ENCODE measurements around the gene LRTM2.

The LRTM2 gene

GRCh38 chr12:1822699-1823098 is 2.3 kb downstream of the LRTM2 start:
- TF ChIP-seq ZNF664 (tag by site-specific recombination; IDR thresholded peaks at IDR 0.05) (no peak), ZBTB1 (tag by site-specific recombination; IDR thresholded peaks at IDR 0.05) (no peak), ZNF501 (tag by site-specific recombination; IDR thresholded peaks at IDR 0.05) (no peak), ZNF324 (tag by site-specific recombination; IDR thresholded peaks at IDR 0.05) (no peak), ZBTB21 (tag by site-specific recombination; IDR thresholded peaks at IDR 0.05) (no peak), ZFP41 (tag by site-specific recombination; IDR thresholded peaks at IDR 0.05; ENCODE audit: borderline replicate concordance) (no peak), ZNF335 (tag by site-specific recombination; conservative IDR thresholded peaks at IDR 0.05) (no peak), ZNF48 (tag by site-specific recombination; IDR thresholded peaks at IDR 0.05) (no peak), ZNF514 (tag by site-specific recombination; IDR thresholded peaks at IDR 0.05) (no peak), TCF7L2 (IDR thresholded peaks at IDR 0.05; ENCODE audit: borderline replicate concordance, low read depth, low read length) (no peak), TRIM28 (IDR thresholded peaks at IDR 0.05; ENCODE audit: borderline replicate concordance, low read length) (no peak), ZNF600 (tag by site-specific recombination; IDR thresholded peaks at IDR 0.05) (no peak), PRDM10 (tag by site-specific recombination; IDR thresholded peaks at IDR 0.05) (no peak), ZNF555 (tag by site-specific recombination; conservative IDR thresholded peaks at IDR 0.05) (no peak), ZNF23 (tag by site-specific recombination; IDR thresholded peaks at IDR 0.05; ENCODE audit: borderline replicate concordance) (no peak), ZNF175 (tag by site-specific recombination; IDR thresholded peaks at IDR 0.05) (no peak), ZNF747 (tag by site-specific recombination; IDR thresholded peaks at IDR 0.05) (no peak)
- TF ChIP-seq, protein P1, sequence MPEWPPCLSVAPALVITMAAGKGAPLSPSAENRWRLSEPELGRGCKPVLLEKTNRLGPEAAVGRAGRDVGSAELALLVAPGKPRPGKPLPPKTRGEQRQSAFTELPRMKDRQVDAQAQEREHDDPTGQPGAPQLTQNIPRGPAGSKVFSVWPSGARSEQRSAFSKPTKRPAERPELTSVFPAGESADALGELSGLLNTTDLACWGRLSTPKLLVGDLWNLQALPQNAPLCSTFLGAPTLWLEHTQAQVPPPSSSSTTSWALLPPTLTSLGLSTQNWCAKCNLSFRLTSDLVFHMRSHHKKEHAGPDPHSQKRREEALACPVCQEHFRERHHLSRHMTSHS (tag by site-specific recombination; IDR thresholded peaks at IDR 0.05), result no peak
- TF ChIP-seq, protein P2, sequence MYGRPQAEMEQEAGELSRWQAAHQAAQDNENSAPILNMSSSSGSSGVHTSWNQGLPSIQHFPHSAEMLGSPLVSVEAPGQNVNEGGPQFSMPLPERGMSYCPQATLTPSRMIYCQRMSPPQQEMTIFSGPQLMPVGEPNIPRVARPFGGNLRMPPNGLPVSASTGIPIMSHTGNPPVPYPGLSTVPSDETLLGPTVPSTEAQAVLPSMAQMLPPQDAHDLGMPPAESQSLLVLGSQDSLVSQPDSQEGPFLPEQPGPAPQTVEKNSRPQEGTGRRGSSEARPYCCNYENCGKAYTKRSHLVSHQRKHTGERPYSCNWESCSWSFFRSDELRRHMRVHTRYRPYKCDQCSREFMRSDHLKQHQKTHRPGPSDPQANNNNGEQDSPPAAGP (tag by site-specific recombination; IDR thresholded peaks at IDR 0.05), result no peak
- Histone ChIP-seq H3K9me3 (ENCODE audit: control insufficient read depth, insufficient read depth, low read depth, low read length) (no peaks in the 10 kb centered on the region), H3K4me1 (ENCODE audit: control insufficient read depth, insufficient read depth, low read length) (no peaks in the 10 kb centered on the region), H3K4me3 (ENCODE audit: low read depth, low read length) (no peak overlapping the region), H3K27ac (ENCODE audit: extremely low read depth, low read depth, low read length) (no peak overlapping the region), H3K36me3 (ENCODE audit: control insufficient read depth in 2 of 2, insufficient read depth in 1 of 2, low read length in 2 of 2) (no peaks in the 10 kb centered on the region)
- POLR2A ChIA-PET, result no interaction called here
- CTCF ChIA-PET, result interaction anchor here (1.6 kb wide), 1 partner anchor 117 kb away, joined by 5 read pairs; no protein-coding TSS in a partner anchor

DNA sequence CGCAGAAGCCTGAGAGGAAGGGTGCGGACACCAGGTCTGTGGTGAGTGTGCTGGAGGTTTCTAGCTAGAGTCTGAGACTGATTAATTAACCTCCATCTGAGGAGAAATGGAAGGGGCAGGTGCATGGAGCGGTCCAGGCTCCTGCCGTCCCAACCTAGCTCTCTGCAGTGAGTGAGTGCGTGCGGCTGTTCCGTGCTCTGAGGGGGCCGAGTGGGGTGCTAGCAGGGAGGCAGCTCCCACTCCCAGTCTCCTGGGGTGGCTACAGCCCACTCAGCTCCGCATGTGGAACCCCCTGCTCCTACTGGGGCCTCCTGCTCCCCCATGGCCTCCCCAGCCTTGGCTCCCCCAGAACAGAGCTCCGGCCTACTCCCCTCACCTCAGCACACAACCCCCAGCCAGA is 2.9 kb downstream of the LRTM2 start:
- POLR2A ChIA-PET, result no interaction called here
- no peaks in the 10 kb centered on the region for H3K4me1 ChIP-seq (ENCODE audit: control insufficient read depth, insufficient read depth, low read length)
- no peaks in the 10 kb centered on the region for H3K36me3 ChIP-seq (ENCODE audit: control insufficient read depth in 2 of 2, insufficient read depth in 1 of 2, low read length in 2 of 2)
- CTCF ChIA-PET, result interaction anchor here (1.6 kb wide), 1 partner anchor 116 kb away, joined by 5 read pairs; no protein-coding TSS in a partner anchor
- no peak for TF ChIP-seq ZBTB7A (tag by site-specific recombination; IDR thresholded peaks at IDR 0.05; ENCODE audit: low read depth)
- TF ChIP-seq FEZF1 (tag by site-specific recombination; IDR thresholded peaks at IDR 0.05), result no peak
- no peak for TF ChIP-seq ZNF571 (tag by site-specific recombination; IDR thresholded peaks at IDR 0.05)
- TF ChIP-seq, protein P3, sequence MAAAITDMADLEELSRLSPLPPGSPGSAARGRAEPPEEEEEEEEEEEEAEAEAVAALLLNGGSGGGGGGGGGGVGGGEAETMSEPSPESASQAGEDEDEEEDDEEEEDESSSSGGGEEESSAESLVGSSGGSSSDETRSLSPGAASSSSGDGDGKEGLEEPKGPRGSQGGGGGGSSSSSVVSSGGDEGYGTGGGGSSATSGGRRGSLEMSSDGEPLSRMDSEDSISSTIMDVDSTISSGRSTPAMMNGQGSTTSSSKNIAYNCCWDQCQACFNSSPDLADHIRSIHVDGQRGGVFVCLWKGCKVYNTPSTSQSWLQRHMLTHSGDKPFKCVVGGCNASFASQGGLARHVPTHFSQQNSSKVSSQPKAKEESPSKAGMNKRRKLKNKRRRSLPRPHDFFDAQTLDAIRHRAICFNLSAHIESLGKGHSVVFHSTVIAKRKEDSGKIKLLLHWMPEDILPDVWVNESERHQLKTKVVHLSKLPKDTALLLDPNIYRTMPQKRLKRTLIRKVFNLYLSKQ (tag by site-specific recombination; IDR thresholded peaks at IDR 0.05; ENCODE audit: borderline replicate concordance), result no peak
- no peak for TF ChIP-seq ZNF670 (tag by site-specific recombination; IDR thresholded peaks at IDR 0.05; ENCODE audit: low read depth)
- TF ChIP-seq ZNF292 (tag by site-specific recombination; IDR thresholded peaks at IDR 0.05; ENCODE audit: borderline replicate concordance, low read depth), result no peak
- no peaks in the 10 kb centered on the region for H3K9me3 ChIP-seq (ENCODE audit: control insufficient read depth, insufficient read depth, low read depth, low read length)
- H3K4me3 ChIP-seq (ENCODE audit: low read depth, low read length), result no peak overlapping the region
- H3K27ac ChIP-seq (ENCODE audit: extremely low read depth, low read depth, low read length), result no peak overlapping the region
